ENCODE results near the gene BHMT2. TPM values are rescaled to one million over a fixed set of nuclear protein-coding genes. Genes with fewer than 3 reads are reported as not detected.

The BHMT2 gene
- total RNA-seq, 1 experiment from 2014 or later: 0.20 TPM

Other genes with a start within 250 kb of the BHMT2 start
- 4.8 TPM for gene ARSB, start 84.5 kb upstream of the BHMT2 start, total RNA-seq (2021; ENCODE audit: unreplicated experiment)
- gene DMGDH, start 93 bp upstream of the BHMT2 start, total RNA-seq (2021; ENCODE audit: unreplicated experiment): 2.3 TPM
- 0.44 TPM for gene BHMT, start 42.0 kb downstream of the BHMT2 start, total RNA-seq (2021; ENCODE audit: unreplicated experiment)
- gene JMY, start 166.4 kb downstream of the BHMT2 start, total RNA-seq (2021; ENCODE audit: unreplicated experiment): 15.6 TPM